Peyer's patch (tissue), 4 donors: ENCODE data around the gene FEM1A. TPM values are rescaled to one million over a fixed set of nuclear protein-coding genes. Genes with fewer than 3 reads are reported as not detected.
"Not testable (repeated sequence)": the region's sequence is repeated elsewhere in the genome, so short reads cannot be mapped to it uniquely, and the experiment has no call there.

ENCODE experiments used
- DNase-seq, 3 donors: peaks; one replicate each; pipeline ENCODE4 v3.0.0-alpha.2; 2017 to 2019
- H3K27ac ChIP-seq, 4 donors: fragments of 200-600 bp; sonication (generic); one replicate each; pipeline ENCODE4 v1.5.1; 2016 to 2019
- H3K27me3 ChIP-seq, 2 donors: fragments of 200-600 bp; sonication (generic); one replicate each; pipeline ENCODE4 v1.5.1; 2019
- H3K36me3 ChIP-seq, 3 donors: fragments of 200-600 bp; sonication (generic); one replicate each; pipeline ENCODE4 v1.5.1; 2016 to 2019
- H3K4me1 ChIP-seq, 4 donors: fragments of 200-600 bp; sonication (generic); one replicate each; pipeline ENCODE4 v1.5.1; 2016 to 2019
- H3K4me3 ChIP-seq, 4 donors: fragments of 200-600 bp; sonication (generic); 1 replicate in 3 of 4; 2 replicates in 1 of 4; pipeline ENCODE4 v1.5.1; 2016 to 2019; ENCODE audit warnings: mild to moderate bottlenecking in 1 of 4
- H3K9me3 ChIP-seq, 4 donors: fragments of 200-600 bp; sonication (generic); one replicate each; pipeline ENCODE4 v1.5.1; 2016 to 2019; ENCODE audit warnings: mild to moderate bottlenecking in 1 of 4
- CTCF ChIP-seq, 6 experiments: fragments of 450-650 bp in 4 of 6; fragments of 200-600 bp in 2 of 6; sonication (generic) in 1 of 6; IDR thresholded peaks; one replicate each; pipeline ENCODE4 v1.5.1; 2017 to 2019; ENCODE audit warnings: antibody characterized with exemption in 6 of 6, mild to moderate bottlenecking in 3 of 6, moderate library complexity in 1 of 6
- POLR2A ChIP-seq, 2 donors: fragments of 450-650 bp; IDR thresholded peaks; one replicate each; pipeline ENCODE4 v1.5.1; 2017; ENCODE audit warnings: antibody characterized with exemption in 2 of 2, mild to moderate bottlenecking in 2 of 2, moderate library complexity in 2 of 2
- total RNA-seq, 4 donors: library from RNA; depleted of rRNA; stranded (reverse); fragments of >200 nt; gene quantifications; one replicate each; pipeline ENCODE4 v1.1.0, GENCODE V29; 2016

FEM1A gene
- total RNA-seq, 4 donors from 2014 or later, result 12.8 to 14.9 (median 14.0) TPM

GRCh38 chr19:4775627-4776152 lies 15.8 kb upstream of the FEM1A start:
- peaks cover 0 to under 1% (median 0%) of the 10 kb centered on the region in 4 donors for H3K9me3 ChIP-seq
- H3K27me3 ChIP-seq, result no peaks in the 10 kb centered on the region

GRCh38 chr19:4776436-4777211 lies 14.9 kb upstream of the FEM1A start:
- Histone ChIP-seq H3K4me1 (no peaks in the 10 kb centered on the region), H3K27ac (no peak overlapping the region), H3K36me3 (no peaks in the 10 kb centered on the region), H3K27me3 (no peaks in the 10 kb centered on the region), H3K9me3 (peaks cover 0 to 4% (median 0%) of the 10 kb centered on the region in 4 donors), H3K4me3 (no peak overlapping the region)
- no peak for DNase-seq
- TF ChIP-seq POLR2A (IDR thresholded peaks at IDR 0.05), result no peak
- TF ChIP-seq CTCF (IDR thresholded peaks at IDR 0.05), result no peak

More at GRCh38 chr19:4775627-4776152, 15.8 kb upstream of the FEM1A start:
- no peaks in the 10 kb centered on the region for H3K36me3 ChIP-seq
- no peak overlapping the region for H3K27ac ChIP-seq
- no peak for TF ChIP-seq CTCF (IDR thresholded peaks at IDR 0.05)
- no peak for TF ChIP-seq POLR2A (IDR thresholded peaks at IDR 0.05)
- no peaks in the 10 kb centered on the region for H3K4me1 ChIP-seq
- no peak for DNase-seq
- no peak overlapping the region for H3K4me3 ChIP-seq

- not testable (repeated sequence) for H3K27me3 ChIP-seq, H3K27ac ChIP-seq, H3K4me3 ChIP-seq, H3K36me3 ChIP-seq, H3K9me3 ChIP-seq, DNase-seq, H3K4me1 ChIP-seq
These were observed 13.4 kb upstream of the FEM1A start for GRCh38 chr19:4778124-4778523.

GRCh38 chr19:4780860-4781259 lies 10.7 kb upstream of the FEM1A start:
- Histone ChIP-seq H3K27me3 (no peaks in the 10 kb centered on the region), H3K36me3 (no peaks in the 10 kb centered on the region), H3K4me1 (no peaks in the 10 kb centered on the region), H3K9me3 (peaks cover 0 to 4% (median 0%) of the 10 kb centered on the region in 4 donors), H3K4me3 (no peak overlapping the region), H3K27ac (no peak overlapping the region)
- no peak for DNase-seq
- TF ChIP-seq CTCF (IDR thresholded peaks at IDR 0.05), result no peak
- no peak for TF ChIP-seq POLR2A (IDR thresholded peaks at IDR 0.05)

- H3K4me1 ChIP-seq, result no peaks in the 10 kb centered on the region
- no peak for DNase-seq
- TF ChIP-seq POLR2A (IDR thresholded peaks at IDR 0.05) (no peak), CTCF (IDR thresholded peaks at IDR 0.05) (no peak)
- no peaks in the 10 kb centered on the region for H3K36me3 ChIP-seq
- H3K27me3 ChIP-seq, result no peaks in the 10 kb centered on the region
- peaks cover 0 to 4% (median 0%) of the 10 kb centered on the region in 4 donors for H3K9me3 ChIP-seq
- no peak overlapping the region for H3K4me3 ChIP-seq
- H3K27ac ChIP-seq, result no peak overlapping the region
These were observed 9.7 kb upstream of the FEM1A start for GRCh38 chr19:4781801-4782200.

- not testable (repeated sequence) for H3K27ac ChIP-seq, H3K36me3 ChIP-seq, DNase-seq, H3K4me1 ChIP-seq, H3K9me3 ChIP-seq, H3K27me3 ChIP-seq, H3K4me3 ChIP-seq
These were observed 5.0 kb upstream of the FEM1A start for GRCh38 chr19:4786412-4787016.

- Histone ChIP-seq H3K27ac (peak overlapping the region; percentile 92 to 94 (median 92)), H3K4me1 (peaks cover 0 to 33% (median 10%) of the 10 kb centered on the region in 4 donors), H3K36me3 (peaks cover 0 to 38% (median 0%) of the 10 kb centered on the region in 3 donors), H3K4me3 (peak overlapping the region; percentile 80 to 100 (median 84))
- not testable (repeated sequence) for H3K27me3 ChIP-seq, DNase-seq, H3K9me3 ChIP-seq
These were observed 708 bp downstream of the FEM1A start for GRCh38 chr19:4792019-4792865.

GRCh38 chr19:4792866-4793195 lies 1.3 kb downstream of the FEM1A start:
- not testable (repeated sequence) for H3K9me3 ChIP-seq, H3K27me3 ChIP-seq, DNase-seq
- H3K4me3 ChIP-seq, result peak overlapping the region in 3 of 4 donors; percentile 80 to 100 (median 85)
- H3K27ac ChIP-seq, result peak overlapping the region in 1 of 4 donors; percentile 93
- peaks cover 0 to 43% (median 0%) of the 10 kb centered on the region in 3 donors for H3K36me3 ChIP-seq
- H3K4me1 ChIP-seq, result peaks cover 0 to 33% (median 10%) of the 10 kb centered on the region in 4 donors

- not testable (repeated sequence) for H3K27ac ChIP-seq, DNase-seq, H3K4me3 ChIP-seq, H3K9me3 ChIP-seq, H3K27me3 ChIP-seq
- peaks cover 0 to 43% (median 0%) of the 10 kb centered on the region in 3 donors for H3K36me3 ChIP-seq
- H3K4me1 ChIP-seq, result peaks cover 0 to 33% (median 10%) of the 10 kb centered on the region in 4 donors
These were observed 1.7 kb downstream of the FEM1A start for GRCh38 chr19:4793278-4793677.
